SU-DHL-6 (cell line): Measurements from ENCODE around the gene IGSF21.

ENCODE experiments used
- H2AFZ ChIP-seq: fragments of 200-600 bp; sonication (generic); 2 replicates; pipeline ENCODE4 v1.6.1; 2014; ENCODE audit warnings: low read depth, mild to moderate bottlenecking, moderate library complexity, mixed read lengths, antibody characterized with exemption, low read length; ENCODE audit not compliant: severe bottlenecking
- H3F3A ChIP-seq: fragments of 200-600 bp; shearing (Covaris generic); 2 replicates; pipeline ENCODE4 v1.6.0; 2016; ENCODE audit warnings: antibody characterized with exemption, mild to moderate bottlenecking; ENCODE audit not compliant: insufficient read depth
- H3K27ac ChIP-seq: fragments of 200-600 bp; sonication (generic); 2 replicates; pipeline ENCODE4 v1.5.1; 2016; ENCODE audit warnings: low read depth, mild to moderate bottlenecking, low read length, moderate library complexity, mixed read lengths
- H3K27me3 ChIP-seq: fragments of 200-600 bp; sonication (generic), shearing (Covaris generic); 2 replicates; pipeline ENCODE4 v1.6.0; 2014; ENCODE audit warnings: mild to moderate bottlenecking, low read length
- H3K36me3 ChIP-seq: fragments of 200-600 bp; sonication (generic); 2 replicates; pipeline ENCODE4 v1.6.1; 2014; ENCODE audit warnings: mild to moderate bottlenecking, low read length, mixed read lengths
- H3K4me2 ChIP-seq: fragments of 300-600, 200-600 bp; shearing (Covaris generic), sonication (generic); 2 replicates; pipeline ENCODE4 v1.6.0; 2014; ENCODE audit warnings: low read length, low read depth, mild to moderate bottlenecking; ENCODE audit not compliant: poor library complexity, severe bottlenecking
- H3K4me3 ChIP-seq: fragments of 200-600 bp; sonication (generic); 2 replicates; pipeline ENCODE4 v1.5.1; 2014; ENCODE audit warnings: antibody characterized with exemption, low read length, mild to moderate bottlenecking, mixed read lengths; ENCODE audit not compliant: insufficient read depth, poor library complexity, severe bottlenecking
- H3K79me2 ChIP-seq: fragments of 200-600 bp; sonication (generic); 2 replicates; pipeline ENCODE4 v1.6.1; 2014; ENCODE audit warnings: mild to moderate bottlenecking, low read length, moderate library complexity; ENCODE audit not compliant: insufficient read depth
- H3K9ac ChIP-seq: fragments of 200-600 bp; sonication (generic); 2 replicates; pipeline ENCODE4 v1.7.0; 2014; ENCODE audit warnings: mild to moderate bottlenecking, low read length
- H3K9me2 ChIP-seq: fragments of 200-600 bp; sonication (generic); replicated peaks from 2 replicates; pipeline ENCODE4 v1.6.1; 2014; ENCODE audit warnings: low read length; ENCODE audit not compliant: insufficient read depth
- H3K9me3 ChIP-seq: fragments of 200-600 bp; sonication (generic); 2 replicates; pipeline ENCODE4 v1.6.1; 2014; ENCODE audit warnings: low read length, mixed read lengths; ENCODE audit not compliant: insufficient read depth
- H4K20me1 ChIP-seq: fragments of 200-600 bp; sonication (generic); 2 replicates; pipeline ENCODE4 v1.6.1; 2014; ENCODE audit warnings: low read depth, mild to moderate bottlenecking, antibody characterized with exemption, low read length, moderate library complexity, mixed read lengths
- EZH2phosphoT487 ChIP-seq: fragments of 200-600 bp; sonication (generic), shearing (Covaris generic); conservative IDR thresholded peaks from 2 replicates; pipeline ENCODE4 v1.6.1; 2018; ENCODE audit warnings: mild to moderate bottlenecking, antibody characterized with exemption, low read length, moderate library complexity, mixed read lengths
- TF ChIP-seq, protein P1 (sequence below): fragments of 200-600 bp; sonication (generic); IDR thresholded peaks from one replicate; pipeline ENCODE4 v1.5.1; 2017; ENCODE audit warnings: antibody characterized with exemption, mild to moderate bottlenecking, low read length, moderate library complexity; ENCODE audit not compliant: insufficient read depth, poor library complexity, severe bottlenecking

Gene IGSF21

DNA sequence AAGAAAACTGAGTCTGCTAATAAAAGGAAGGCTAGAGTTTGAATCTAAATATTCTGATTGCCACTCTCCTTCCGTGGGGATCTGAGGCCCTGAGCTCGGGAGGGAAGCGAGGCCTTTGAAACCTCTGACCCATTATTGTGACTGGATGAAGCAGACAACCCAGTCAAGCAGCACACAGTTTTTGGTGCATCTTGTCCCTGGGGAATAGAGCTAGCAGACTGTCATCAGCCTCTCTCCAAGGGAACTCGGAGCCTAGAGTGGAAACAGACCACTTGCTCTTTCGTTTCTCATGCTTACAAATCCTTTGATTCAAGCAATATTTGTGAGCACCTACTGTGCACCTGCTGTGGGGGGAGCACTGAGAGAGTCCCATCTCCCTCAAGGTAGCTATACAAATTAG is 240.0 kb downstream of the IGSF21 start:
- no peak overlapping the region for H3K27ac ChIP-seq
- H3K27me3 ChIP-seq = no peaks in the 10 kb centered on the region
- H3K79me2 ChIP-seq = no peaks in the 10 kb centered on the region
- H3K4me3 ChIP-seq = no peak overlapping the region
- H3K4me2 ChIP-seq = no peak overlapping the region
- TF ChIP-seq EZH2phosphoT487 = no peak
- TF ChIP-seq, protein P1, sequence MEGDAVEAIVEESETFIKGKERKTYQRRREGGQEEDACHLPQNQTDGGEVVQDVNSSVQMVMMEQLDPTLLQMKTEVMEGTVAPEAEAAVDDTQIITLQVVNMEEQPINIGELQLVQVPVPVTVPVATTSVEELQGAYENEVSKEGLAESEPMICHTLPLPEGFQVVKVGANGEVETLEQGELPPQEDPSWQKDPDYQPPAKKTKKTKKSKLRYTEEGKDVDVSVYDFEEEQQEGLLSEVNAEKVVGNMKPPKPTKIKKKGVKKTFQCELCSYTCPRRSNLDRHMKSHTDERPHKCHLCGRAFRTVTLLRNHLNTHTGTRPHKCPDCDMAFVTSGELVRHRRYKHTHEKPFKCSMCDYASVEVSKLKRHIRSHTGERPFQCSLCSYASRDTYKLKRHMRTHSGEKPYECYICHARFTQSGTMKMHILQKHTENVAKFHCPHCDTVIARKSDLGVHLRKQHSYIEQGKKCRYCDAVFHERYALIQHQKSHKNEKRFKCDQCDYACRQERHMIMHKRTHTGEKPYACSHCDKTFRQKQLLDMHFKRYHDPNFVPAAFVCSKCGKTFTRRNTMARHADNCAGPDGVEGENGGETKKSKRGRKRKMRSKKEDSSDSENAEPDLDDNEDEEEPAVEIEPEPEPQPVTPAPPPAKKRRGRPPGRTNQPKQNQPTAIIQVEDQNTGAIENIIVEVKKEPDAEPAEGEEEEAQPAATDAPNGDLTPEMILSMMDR = no peak
- H3K9me3 ChIP-seq = no peaks in the 10 kb centered on the region
- H3F3A ChIP-seq = no peaks in the 10 kb centered on the region
- H3K9me2 ChIP-seq = no peaks in the 10 kb centered on the region
- no peak overlapping the region for H2AFZ ChIP-seq
- H3K36me3 ChIP-seq = no peaks in the 10 kb centered on the region
- no peak overlapping the region for H3K9ac ChIP-seq
- no peaks in the 10 kb centered on the region for H4K20me1 ChIP-seq

DNA sequence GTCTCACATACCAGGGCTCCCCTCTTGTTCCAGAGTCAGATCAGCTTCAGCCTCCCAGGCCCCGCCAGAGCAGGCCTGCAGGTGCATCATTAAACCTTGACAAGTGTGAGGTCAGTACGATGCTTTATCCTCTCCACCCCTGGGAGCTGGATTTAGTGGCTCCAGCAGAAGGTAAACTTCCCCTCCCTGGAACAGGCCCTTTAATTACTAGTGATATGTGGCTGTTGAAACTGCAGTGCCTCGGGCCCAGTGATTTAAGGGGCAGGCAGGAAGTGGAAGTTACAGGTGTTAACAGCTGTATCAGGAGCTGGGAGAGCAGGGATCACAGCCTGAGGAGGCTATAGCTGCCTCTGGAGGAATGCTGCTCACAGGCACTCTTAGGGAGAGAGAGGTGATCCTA is 240.8 kb downstream of the IGSF21 start:
- Histone ChIP-seq H3K4me2 (no peak overlapping the region), H3K36me3 (no peaks in the 10 kb centered on the region), H3K9me3 (no peaks in the 10 kb centered on the region), H3F3A (no peaks in the 10 kb centered on the region), H3K27me3 (no peaks in the 10 kb centered on the region), H3K9me2 (no peaks in the 10 kb centered on the region), H3K4me3 (no peak overlapping the region), H3K27ac (no peak overlapping the region), H3K79me2 (no peaks in the 10 kb centered on the region), H2AFZ (no peak overlapping the region), H3K9ac (no peak overlapping the region), H4K20me1 (no peaks in the 10 kb centered on the region)
- TF ChIP-seq EZH2phosphoT487 = no peak
- TF ChIP-seq, protein P1 = no peak

DNA sequence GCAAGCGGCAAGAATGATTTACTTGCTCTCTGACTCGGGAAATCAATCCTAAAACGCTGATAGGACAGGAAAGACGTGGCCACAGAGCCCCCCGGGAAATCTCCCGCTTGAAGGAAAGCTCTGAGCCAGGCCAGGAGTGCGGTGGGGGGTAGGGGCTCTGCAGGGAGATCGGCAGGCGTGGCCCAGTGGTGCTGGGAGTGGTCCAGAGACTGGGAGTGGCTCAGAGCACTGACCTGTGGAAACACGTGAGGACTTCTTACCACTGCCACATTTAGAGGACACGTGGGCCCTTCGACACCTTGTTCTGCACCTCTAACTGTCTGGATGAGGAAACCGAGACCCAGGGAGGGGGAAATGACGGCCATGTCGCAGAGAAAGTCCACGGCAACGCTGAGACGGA is 243.1 kb downstream of the IGSF21 start:
- H3F3A ChIP-seq = no peaks in the 10 kb centered on the region
- H2AFZ ChIP-seq = no peak overlapping the region
- no peaks in the 10 kb centered on the region for H3K9me2 ChIP-seq
- no peaks in the 10 kb centered on the region for H3K9me3 ChIP-seq
- no peaks in the 10 kb centered on the region for H3K36me3 ChIP-seq
- H3K4me3 ChIP-seq = no peak overlapping the region
- no peak for TF ChIP-seq EZH2phosphoT487
- TF ChIP-seq, protein P1 = no peak
- H3K79me2 ChIP-seq = no peaks in the 10 kb centered on the region
- no peaks in the 10 kb centered on the region for H4K20me1 ChIP-seq
- no peak overlapping the region for H3K9ac ChIP-seq
- H3K4me2 ChIP-seq = no peak overlapping the region
- H3K27ac ChIP-seq = no peak overlapping the region
- H3K27me3 ChIP-seq = no peaks in the 10 kb centered on the region
